RWPE2 (cell line): ENCODE data around the gene TMEM132E.
"Not testable (repeated sequence)": the region's sequence is repeated elsewhere in the genome, so short reads cannot be mapped to it uniquely, and the experiment has no call there.

Source experiments
- ATAC-seq: fragments of 200-7000 bp; cut with Tn5 transposase; 3 replicates; pipeline ENCODE4 v1.9.1; 2021; ENCODE audit warnings: low read depth
- DNase-seq: peaks from one replicate; pipeline ENCODE4 v3.0.0-alpha.2; 2020; ENCODE audit warnings: low spot score
- H3K27ac ChIP-seq: fragments of 450-650 bp; 2 replicates; pipeline ENCODE4 v1.5.1; 2017; ENCODE audit warnings: mild to moderate bottlenecking; ENCODE audit not compliant: poor library complexity, severe bottlenecking
- H3K27me3 ChIP-seq: fragments of 250-450 bp; sonication (Bioruptor Pico); 2 replicates; pipeline ENCODE4 v1.5.1; 2021; ENCODE audit warnings: mild to moderate bottlenecking, moderate library complexity; ENCODE audit not compliant: insufficient read depth, poor library complexity, severe bottlenecking
- H3K36me3 ChIP-seq: fragments of 250-450 bp; sonication (Bioruptor Pico); 2 replicates; pipeline ENCODE4 v1.5.1; 2020; ENCODE audit warnings: low read depth, mild to moderate bottlenecking, moderate library complexity
- H3K4me1 ChIP-seq: fragments of 250-450 bp; sonication (Bioruptor Pico); 2 replicates; pipeline ENCODE4 v1.5.1; 2021; ENCODE audit warnings: mild to moderate bottlenecking, moderate library complexity; ENCODE audit not compliant: insufficient read depth, poor library complexity, severe bottlenecking
- H3K4me3 ChIP-seq: fragments of 250-450 bp; sonication (Bioruptor Pico); 2 replicates; pipeline ENCODE4 v1.5.1; 2021; ENCODE audit warnings: mild to moderate bottlenecking, moderate library complexity; ENCODE audit not compliant: severe bottlenecking
- H3K9me3 ChIP-seq: fragments of 250-450 bp; sonication (Bioruptor Pico); 2 replicates; pipeline ENCODE4 v1.5.1; 2021; ENCODE audit warnings: mild to moderate bottlenecking, moderate library complexity; ENCODE audit not compliant: severe bottlenecking
- TF ChIP-seq, protein P1 (sequence below): fragments of 450-650 bp; IDR thresholded peaks from one replicate; pipeline ENCODE4 v1.5.1; 2017; ENCODE audit warnings: mild to moderate bottlenecking, moderate library complexity; ENCODE audit not compliant: poor library complexity, severe bottlenecking

The TMEM132E gene

DNA sequence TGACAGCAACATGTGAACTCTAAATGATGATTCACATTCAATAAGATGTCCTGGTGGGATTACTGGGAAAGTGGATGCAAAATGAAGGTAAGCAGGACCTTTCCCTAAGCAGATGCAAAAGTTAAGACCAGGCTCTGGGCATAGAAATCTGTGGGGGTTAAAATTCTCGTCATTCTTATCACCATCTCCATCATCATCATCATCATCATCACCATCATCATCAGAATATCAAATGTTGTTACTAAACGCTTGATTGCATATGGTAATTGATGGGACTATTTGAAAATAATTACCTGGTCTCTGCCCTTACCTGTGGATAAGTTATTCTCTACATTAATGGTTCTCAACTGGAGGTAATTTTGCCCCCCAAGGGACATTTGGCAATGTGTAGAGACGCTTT is 41.9 kb upstream of the TMEM132E start:
- no peak for ATAC-seq
- TF ChIP-seq, protein P1, sequence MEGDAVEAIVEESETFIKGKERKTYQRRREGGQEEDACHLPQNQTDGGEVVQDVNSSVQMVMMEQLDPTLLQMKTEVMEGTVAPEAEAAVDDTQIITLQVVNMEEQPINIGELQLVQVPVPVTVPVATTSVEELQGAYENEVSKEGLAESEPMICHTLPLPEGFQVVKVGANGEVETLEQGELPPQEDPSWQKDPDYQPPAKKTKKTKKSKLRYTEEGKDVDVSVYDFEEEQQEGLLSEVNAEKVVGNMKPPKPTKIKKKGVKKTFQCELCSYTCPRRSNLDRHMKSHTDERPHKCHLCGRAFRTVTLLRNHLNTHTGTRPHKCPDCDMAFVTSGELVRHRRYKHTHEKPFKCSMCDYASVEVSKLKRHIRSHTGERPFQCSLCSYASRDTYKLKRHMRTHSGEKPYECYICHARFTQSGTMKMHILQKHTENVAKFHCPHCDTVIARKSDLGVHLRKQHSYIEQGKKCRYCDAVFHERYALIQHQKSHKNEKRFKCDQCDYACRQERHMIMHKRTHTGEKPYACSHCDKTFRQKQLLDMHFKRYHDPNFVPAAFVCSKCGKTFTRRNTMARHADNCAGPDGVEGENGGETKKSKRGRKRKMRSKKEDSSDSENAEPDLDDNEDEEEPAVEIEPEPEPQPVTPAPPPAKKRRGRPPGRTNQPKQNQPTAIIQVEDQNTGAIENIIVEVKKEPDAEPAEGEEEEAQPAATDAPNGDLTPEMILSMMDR = no peak
- H3K27ac ChIP-seq = no peak overlapping the region
- H3K27me3 ChIP-seq = peaks cover 10% of the 10 kb centered on the region
- H3K9me3 ChIP-seq = no peaks in the 10 kb centered on the region
- H3K4me1 ChIP-seq = no peaks in the 10 kb centered on the region
- H3K4me3 ChIP-seq = no peak overlapping the region
- DNase-seq = no peak
- no peaks in the 10 kb centered on the region for H3K36me3 ChIP-seq

- H3K27ac ChIP-seq, H3K36me3 ChIP-seq, H3K9me3 ChIP-seq, DNase-seq, H3K4me3 ChIP-seq, ATAC-seq, H3K4me1 ChIP-seq: not testable (repeated sequence)
- H3K27me3 ChIP-seq = peaks cover 16% of the 10 kb centered on the region
These were observed 40.8 kb upstream of the TMEM132E start for GRCh38 chr17:34538582-34538981.

DNA sequence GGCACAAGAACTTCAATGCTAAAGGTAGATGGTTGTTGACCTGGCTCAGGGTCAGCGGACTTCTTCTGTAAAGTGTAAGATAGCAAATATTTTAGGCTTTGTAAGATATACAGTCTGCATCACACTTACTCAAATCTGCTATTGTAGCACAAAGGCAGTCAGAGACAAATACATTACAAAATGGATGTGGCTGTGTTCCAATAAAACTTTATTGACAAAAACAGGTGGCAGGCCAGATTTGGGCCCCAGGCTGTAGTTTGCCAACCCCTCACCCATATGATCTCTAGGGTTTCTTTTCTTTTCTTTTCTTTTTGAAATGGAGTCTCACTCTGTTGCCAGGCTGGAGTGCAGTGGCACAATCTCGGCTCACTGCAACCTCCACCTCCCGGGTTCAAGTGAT is 39.5 kb upstream of the TMEM132E start:
- TF ChIP-seq, protein P1 = no peak
- no peak for ATAC-seq
- H3K4me1 ChIP-seq = no peaks in the 10 kb centered on the region
- H3K9me3 ChIP-seq = no peaks in the 10 kb centered on the region
- H3K4me3 ChIP-seq = no peak overlapping the region
- H3K27ac ChIP-seq = no peak overlapping the region
- DNase-seq = no peak
- no peaks in the 10 kb centered on the region for H3K36me3 ChIP-seq
- peaks cover 16% of the 10 kb centered on the region for H3K27me3 ChIP-seq

DNA sequence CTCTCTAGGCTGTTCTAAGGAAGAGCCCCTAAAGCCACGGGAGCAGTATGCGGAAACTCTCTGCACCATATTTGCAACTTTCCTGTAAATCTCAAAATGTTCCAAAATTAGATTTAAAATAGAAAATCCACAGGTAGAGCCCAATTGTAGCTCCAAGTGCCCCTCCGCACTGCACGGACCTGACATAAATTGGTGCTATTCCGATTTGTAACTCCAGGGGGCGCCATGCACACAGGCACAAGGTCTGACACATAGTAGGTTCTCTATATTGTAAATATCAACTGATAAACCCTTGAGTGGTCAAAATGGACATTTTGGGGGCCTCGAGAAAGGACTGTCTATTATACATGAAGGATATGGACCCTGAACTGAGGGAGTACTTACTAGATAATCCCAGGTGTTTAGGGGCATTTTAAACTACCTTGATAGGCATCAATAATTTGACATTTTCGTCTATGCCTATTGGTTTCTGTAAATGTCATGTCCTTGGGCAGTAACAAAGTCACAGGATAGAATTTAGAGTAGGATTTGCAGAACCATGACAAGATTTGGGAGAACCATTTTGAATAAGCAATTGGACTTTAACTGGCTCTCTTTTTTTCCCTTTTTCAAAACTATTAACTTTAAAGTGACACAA is 36.6 kb upstream of the TMEM132E start:
- TF ChIP-seq, protein P1 = peak; percentile 88
- ATAC-seq (peak; percentile 27; the same call in 1 of the 3 replicates), DNase-seq (no peak)
- no peak overlapping the region for H3K4me3 ChIP-seq
- H3K9me3 ChIP-seq = no peaks in the 10 kb centered on the region
- no peak overlapping the region for H3K27ac ChIP-seq
- no peaks in the 10 kb centered on the region for H3K36me3 ChIP-seq
- H3K4me1 ChIP-seq = no peaks in the 10 kb centered on the region
- H3K27me3 ChIP-seq = peaks cover 16% of the 10 kb centered on the region

GRCh38 chr17:34547453-34548063 is 31.8 kb upstream of the TMEM132E start:
- Histone ChIP-seq H3K27ac (no peak overlapping the region), H3K4me3 (no peak overlapping the region), H3K9me3 (no peaks in the 10 kb centered on the region), H3K36me3 (no peaks in the 10 kb centered on the region), H3K27me3 (peaks cover 13% of the 10 kb centered on the region), H3K4me1 (no peaks in the 10 kb centered on the region)
- ATAC-seq (no peak), DNase-seq (no peak)
- TF ChIP-seq, protein P1 = no peak
